Small intestine (tissue), 7 donors: ENCODE data around the gene NPPC. TPM values are rescaled to one million over a fixed set of nuclear protein-coding genes. Genes with fewer than 3 reads are reported as not detected.

Experiments used
- DNase-seq, 2 donors: peaks; one replicate each; pipeline versions ENCODE4 v3.0.0 to v3.0.0-alpha.2; 2013
- FAIRE-seq: peaks from 2 replicates; lab custom pipeline; 2012; peaks lifted over from hg19 to GRCh38; lab: Jason Lieb, UNC
- H3K27ac ChIP-seq, 3 donors: one replicate each; pipeline ENCODE4 v1.5.1; 2013; ENCODE audit warnings: low read length in 2 of 3, mild to moderate bottlenecking in 2 of 3, control low read depth in 1 of 3, inconsistent platforms in 1 of 3, low read depth in 1 of 3, moderate library complexity in 1 of 3
- H3K27me3 ChIP-seq, 3 donors: one replicate each; pipeline ENCODE4 v1.6.1; 2013; ENCODE audit warnings: low read length in 3 of 3, inconsistent platforms in 1 of 3; ENCODE audit not compliant: control insufficient read depth in 3 of 3, insufficient read depth in 3 of 3
- H3K36me3 ChIP-seq, 3 donors: one replicate each; pipeline ENCODE4 v1.6.1; 2013; ENCODE audit warnings: low read length in 3 of 3, inconsistent platforms in 1 of 3, low read depth in 1 of 3, mild to moderate bottlenecking in 1 of 3, moderate library complexity in 1 of 3; ENCODE audit not compliant: control insufficient read depth in 3 of 3, insufficient read depth in 2 of 3
- H3K4me1 ChIP-seq, 3 donors: one replicate each; pipeline ENCODE4 v1.6.1; 2013; ENCODE audit warnings: low read length in 2 of 3, inconsistent platforms in 1 of 3, low read depth in 1 of 3, mild to moderate bottlenecking in 1 of 3, moderate library complexity in 1 of 3; ENCODE audit not compliant: control insufficient read depth in 3 of 3, insufficient read depth in 2 of 3
- H3K4me3 ChIP-seq, 3 donors: one replicate each; pipeline ENCODE4 v1.5.1; 2013; ENCODE audit warnings: low read length in 3 of 3, control low read depth in 1 of 3, inconsistent platforms in 1 of 3, low read depth in 1 of 3, mild to moderate bottlenecking in 1 of 3, moderate library complexity in 1 of 3
- H3K9me3 ChIP-seq, 2 donors: one replicate each; pipeline ENCODE4 v1.6.1; 2013; ENCODE audit warnings: low read depth in 1 of 2, low read length in 1 of 2; ENCODE audit not compliant: control insufficient read depth in 2 of 2, insufficient read depth in 1 of 2
- WGBS, 3 donors: extraction: QIAGEN DNeasy Blood & Tissue Kit; methylation state at CpG; one replicate each; pipeline ENCODE4 v1.1.7; 2013; 5-methylcytosine and 5-hydroxymethylcytosine counted together
- polyA plus RNA-seq, 4 donors: library from polyadenylated mRNA; stranded (reverse) in 3 of 4; unstranded in 1 of 4; fragments of 200-250 nt in 3 of 4; fragments of 120-200 nt in 1 of 4; gene quantifications; one replicate each; pipeline versions ENCODE4 v1.2.1 to v1.2.3, GENCODE V29; 2013
- donor health status: healthy with polysubstance abuse.
- donor health status: control.
- donor health status: control.
- donor health status: Bipolar disorder and iron deficiency.
- donor health status: healthy.

NPPC gene
- polyA plus RNA-seq, 4 donors, result 0.13 to 0.50 TPM; not detected in 2

GRCh38 chr2:231932985-231933915 is 7.1 kb upstream of the NPPC start:
- Histone ChIP-seq H3K4me1 (no peaks in the 10 kb centered on the region), H3K27ac (no peak overlapping the region), H3K27me3 (peaks cover 0 to 32% (median 2%) of the 10 kb centered on the region in 3 donors), H3K4me3 (no peak overlapping the region), H3K9me3 (no peaks in the 10 kb centered on the region), H3K36me3 (no peaks in the 10 kb centered on the region)
- 73 to 84% (median 78%) methylated on average over 15 of the region's 15 CpGs for WGBS, 3 donors
- no peak for DNase-seq
- no peak for FAIRE-seq

DNA sequence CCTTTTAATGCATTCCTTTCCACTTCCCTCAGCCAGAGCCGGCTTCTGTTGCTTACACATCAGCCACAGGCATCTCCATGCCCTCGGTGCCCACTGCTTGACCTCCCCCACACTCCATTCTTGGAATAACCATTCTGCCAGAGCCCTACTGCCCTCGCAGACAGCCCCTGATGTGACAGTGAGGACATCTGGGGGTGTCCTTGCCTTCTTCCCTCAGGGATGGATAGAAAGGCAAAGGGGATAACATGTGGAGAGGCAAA is 6.4 kb upstream of the NPPC start:
- FAIRE-seq (no peak), DNase-seq (no peak)
- Histone ChIP-seq H3K9me3 (no peaks in the 10 kb centered on the region), H3K27ac (no peak overlapping the region), H3K4me1 (no peaks in the 10 kb centered on the region), H3K27me3 (peaks cover under 1 to 38% (median 2%) of the 10 kb centered on the region in 3 donors), H3K36me3 (no peaks in the 10 kb centered on the region), H3K4me3 (no peak overlapping the region)
- WGBS, 3 donors, result 80 to 92% (median 86%) methylated on average over 3 of the region's 3 CpGs

DNA sequence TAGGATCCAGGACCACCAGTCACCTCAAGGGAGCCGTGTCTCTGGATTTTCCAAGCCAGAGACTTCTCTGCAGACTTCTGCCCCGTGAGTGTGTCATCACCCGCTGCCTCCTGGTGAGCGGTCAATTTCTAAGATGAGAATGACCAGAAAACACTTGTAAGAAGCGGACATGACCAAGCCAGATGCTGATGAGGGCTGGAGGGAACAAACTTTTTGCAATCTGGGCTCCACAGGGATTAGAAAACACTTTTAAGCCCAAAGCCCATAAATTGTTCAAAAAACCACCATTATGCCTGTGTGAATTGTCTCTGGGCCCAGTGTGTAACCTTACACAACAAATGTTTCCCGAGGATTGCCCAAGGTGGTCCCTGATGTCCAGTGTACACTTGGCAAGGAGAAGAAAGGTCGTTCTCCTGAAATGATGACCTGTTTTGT is 5.3 kb upstream of the NPPC start:
- Histone ChIP-seq H3K27me3 (peaks cover 3 to 49% (median 8%) of the 10 kb centered on the region in 3 donors), H3K27ac (no peak overlapping the region), H3K36me3 (no peaks in the 10 kb centered on the region), H3K4me3 (no peak overlapping the region), H3K9me3 (no peaks in the 10 kb centered on the region), H3K4me1 (no peaks in the 10 kb centered on the region)
- DNase-seq, result no peak
- FAIRE-seq, result no peak
- 74 to 82% (median 74%) methylated on average over 7 of the region's 7 CpGs for whole genome bisulfite sequencing, 3 donors

GRCh38 chr2:231930593-231931281 is 4.5 kb upstream of the NPPC start:
- WGBS, 3 donors, result 70 to 71% (median 70%) methylated on average over 8 of the region's 8 CpGs
- H3K9me3 ChIP-seq, result no peaks in the 10 kb centered on the region
- no peaks in the 10 kb centered on the region for H3K36me3 ChIP-seq
- DNase-seq (no peak), FAIRE-seq (no peak)
- no peak overlapping the region for H3K4me3 ChIP-seq
- H3K27me3 ChIP-seq, result peaks cover 7 to 55% (median 10%) of the 10 kb centered on the region in 3 donors
- H3K27ac ChIP-seq, result no peak overlapping the region
- H3K4me1 ChIP-seq, result no peaks in the 10 kb centered on the region

DNA sequence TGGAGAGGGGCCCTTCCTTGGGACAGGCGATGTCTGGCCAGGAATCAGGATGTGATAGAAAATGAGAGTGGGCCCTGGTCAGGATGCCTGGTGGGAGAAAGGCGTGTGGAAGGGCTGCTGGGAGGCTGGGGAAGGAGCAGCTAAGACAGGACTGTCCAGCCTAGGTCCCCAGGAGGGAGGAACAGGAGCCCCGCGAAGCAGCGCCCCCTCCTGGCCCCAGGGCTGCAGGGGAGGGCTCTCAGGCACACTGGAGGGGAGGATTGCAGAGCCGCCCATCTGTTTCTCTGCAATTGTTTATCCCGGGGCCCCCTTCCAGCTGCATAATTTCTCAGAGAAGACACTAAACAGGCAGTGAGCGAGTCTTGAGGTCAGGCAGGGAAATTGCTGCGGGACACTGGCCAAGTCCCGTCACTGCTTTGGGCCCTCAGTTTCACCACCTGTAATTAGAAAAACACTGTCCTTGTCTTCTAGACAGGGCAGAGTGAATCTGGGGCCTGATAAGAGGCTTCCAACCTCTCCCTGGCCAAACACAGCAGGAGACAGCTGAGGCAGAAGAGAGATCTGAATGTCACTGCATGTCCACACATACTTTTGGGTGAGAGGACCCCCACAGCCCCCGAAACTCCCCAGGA is 3.9 kb upstream of the NPPC start:
- no peaks in the 10 kb centered on the region for H3K36me3 ChIP-seq
- H3K4me3 ChIP-seq, result no peak overlapping the region
- peak in 1 of 2 donors; percentile 18 for DNase-seq
- peaks cover 10 to 60% (median 10%) of the 10 kb centered on the region in 3 donors for H3K27me3 ChIP-seq
- H3K27ac ChIP-seq, result no peak overlapping the region
- 35 to 43% (median 43%) methylated on average over 11 of the region's 11 CpGs for WGBS, 3 donors
- FAIRE-seq, result no peak
- no peaks in the 10 kb centered on the region for H3K9me3 ChIP-seq
- H3K4me1 ChIP-seq, result no peaks in the 10 kb centered on the region

GRCh38 chr2:231928901-231929725 is 2.9 kb upstream of the NPPC start:
- Histone ChIP-seq H3K9me3 (no peaks in the 10 kb centered on the region), H3K4me3 (no peak overlapping the region), H3K27ac (no peak overlapping the region), H3K4me1 (no peaks in the 10 kb centered on the region), H3K27me3 (peaks cover 13 to 70% (median 13%) of the 10 kb centered on the region in 3 donors), H3K36me3 (no peaks in the 10 kb centered on the region)
- DNase-seq (no peak), FAIRE-seq (no peak)
- 67 to 83% (median 78%) methylated on average over 11 of the region's 11 CpGs for WGBS, 3 donors

GRCh38 chr2:231928481-231928880 is 2.3 kb upstream of the NPPC start:
- 62 to 75% (median 63%) methylated on average over 5 of the region's 5 CpGs for WGBS, 3 donors
- peaks cover 13 to 74% (median 14%) of the 10 kb centered on the region in 3 donors for H3K27me3 ChIP-seq
- no peak for DNase-seq

GRCh38 chr2:231927566-231927890 is 1.3 kb upstream of the NPPC start:
- Histone ChIP-seq H3K4me3 (no peak overlapping the region), H3K4me1 (no peaks in the 10 kb centered on the region), H3K36me3 (no peaks in the 10 kb centered on the region), H3K27me3 (peaks cover 13 to 81% (median 19%) of the 10 kb centered on the region in 3 donors), H3K27ac (no peak overlapping the region), H3K9me3 (no peaks in the 10 kb centered on the region)
- 48 to 64% (median 48%) methylated on average over 6 to 10 of the region's 10 CpGs for WGBS, 3 donors
- no peak for FAIRE-seq
- no peak for DNase-seq

More at GRCh38 chr2:231928481-231928880, 2.3 kb upstream of the NPPC start:
- no peak overlapping the region for H3K4me3 ChIP-seq
- no peaks in the 10 kb centered on the region for H3K9me3 ChIP-seq
- no peaks in the 10 kb centered on the region for H3K36me3 ChIP-seq
- FAIRE-seq, result no peak
- H3K27ac ChIP-seq, result no peak overlapping the region
- H3K4me1 ChIP-seq, result no peaks in the 10 kb centered on the region
